NCI-H2029 (cell line): ENCODE measurements around the gene PHACTR1.

ENCODE experiments used
- DNase-seq: peaks from one replicate; lab custom pipeline; 2025; lab: John Stamatoyannopoulos, UW

PHACTR1 gene

GRCh38 chr6:13032566-13032965 is 316.0 kb downstream of the PHACTR1 start:
- DNase-seq, result no peak

DNA sequence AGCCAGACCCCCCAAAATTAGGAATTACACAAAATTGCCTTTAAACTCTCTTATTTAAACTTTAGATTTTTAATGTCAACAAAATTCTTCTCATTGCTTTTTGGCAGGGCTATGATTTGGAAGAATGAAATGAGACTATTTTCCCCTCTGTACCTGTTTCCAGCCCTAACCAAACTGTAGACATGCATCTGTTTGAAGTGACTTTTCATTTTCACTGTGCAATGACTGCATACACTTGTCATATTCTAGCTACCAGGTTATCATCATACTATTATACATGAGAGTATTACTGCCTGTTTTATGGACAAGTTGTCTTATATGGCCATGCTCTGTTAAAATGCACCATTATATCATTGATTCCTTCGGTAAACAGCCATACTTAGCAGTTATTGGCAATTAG is 316.6 kb downstream of the PHACTR1 start:
- no peak for DNase-seq

DNA sequence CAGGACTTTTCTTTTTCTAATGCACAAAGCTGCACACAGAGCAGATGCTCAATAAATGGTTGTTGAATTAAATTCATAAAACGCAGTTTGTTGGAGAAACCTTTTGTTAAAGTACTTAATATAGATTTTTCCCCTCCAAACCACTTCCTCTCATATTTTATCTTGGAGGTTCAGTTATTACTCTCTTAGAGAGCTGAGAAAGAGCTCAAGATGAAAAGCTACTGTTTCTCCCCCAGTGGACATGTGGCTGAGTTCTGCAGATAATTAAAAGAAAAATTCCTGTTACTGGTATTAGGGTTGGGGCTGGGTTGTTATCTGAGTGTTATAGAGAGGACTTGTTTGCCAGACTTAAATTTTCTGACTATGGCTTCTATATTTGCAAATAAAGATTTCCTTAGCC is 317.7 kb downstream of the PHACTR1 start:
- no peak for DNase-seq

- DNase-seq, result no peak
These were observed 319.0 kb downstream of the PHACTR1 start for GRCh38 chr6:13035606-13036005.

DNA sequence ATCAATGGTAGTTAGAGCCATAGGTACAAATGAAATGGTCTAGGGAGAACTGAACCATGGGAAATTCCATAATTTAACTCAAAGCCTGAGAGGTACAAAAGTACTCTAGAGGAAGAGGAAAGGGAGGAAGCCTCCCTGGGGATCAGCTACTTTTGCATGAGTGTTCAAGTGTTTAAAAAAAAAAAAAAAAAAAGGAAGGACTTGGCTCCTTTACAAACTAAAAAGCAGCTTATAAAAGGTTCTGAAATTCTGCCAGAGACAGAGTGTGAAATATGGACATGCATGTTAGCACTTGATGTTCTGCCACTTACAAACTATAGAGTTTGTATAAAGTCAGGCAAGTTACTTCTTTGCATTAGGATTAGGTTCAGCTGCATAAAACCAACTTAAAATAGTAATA is 321.7 kb downstream of the PHACTR1 start:
- no peak for DNase-seq

DNA sequence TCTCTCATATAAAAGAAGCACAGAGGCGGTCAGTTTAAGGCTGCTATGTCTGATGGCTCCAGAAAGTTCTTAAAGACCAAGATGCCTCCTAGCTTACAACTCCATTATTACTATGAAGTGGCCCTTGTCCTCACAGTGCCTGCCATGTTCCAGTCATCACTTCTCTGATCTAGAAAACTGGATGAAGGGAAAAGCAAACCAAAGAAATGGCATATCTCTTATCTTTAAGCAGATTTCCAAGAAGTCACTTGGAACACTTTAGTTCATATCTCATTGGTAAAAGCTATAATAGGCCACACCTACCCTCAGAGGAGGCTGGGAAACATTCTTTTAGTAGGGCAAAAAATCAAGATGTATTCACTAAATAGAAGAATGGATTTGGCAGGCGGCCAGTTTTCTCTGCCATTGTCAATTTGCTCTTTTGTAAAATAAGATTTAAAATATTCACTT is 322.2 kb downstream of the PHACTR1 start:
- DNase-seq, result no peak

DNA sequence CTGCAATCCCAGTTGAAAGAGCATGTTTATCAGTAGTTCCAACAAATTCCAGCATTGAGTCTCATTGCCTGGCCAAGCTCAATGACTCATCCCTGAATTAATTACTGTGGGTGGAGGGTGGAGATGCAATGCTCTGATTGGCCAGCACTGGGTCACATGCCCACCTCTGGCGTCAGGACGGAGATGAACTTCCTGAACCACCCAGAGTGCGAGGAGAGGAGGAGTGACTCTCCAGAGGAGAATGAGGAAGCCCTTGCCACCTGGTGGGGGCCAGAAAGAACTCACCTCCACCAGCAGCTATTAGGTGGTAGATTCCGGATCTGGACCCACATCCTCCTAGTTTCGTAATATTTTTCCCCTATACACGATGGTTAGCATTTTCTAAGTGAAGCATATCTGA is 327.8 kb downstream of the PHACTR1 start:
- DNase-seq, result no peak

- DNase-seq, result no peak
These were observed 328.3 kb downstream of the PHACTR1 start for GRCh38 chr6:13044896-13045295.

- no peak for DNase-seq
These were observed 329.1 kb downstream of the PHACTR1 start for GRCh38 chr6:13045676-13046075.

GRCh38 chr6:13046084-13046483 is 329.5 kb downstream of the PHACTR1 start:
- no peak for DNase-seq

DNA sequence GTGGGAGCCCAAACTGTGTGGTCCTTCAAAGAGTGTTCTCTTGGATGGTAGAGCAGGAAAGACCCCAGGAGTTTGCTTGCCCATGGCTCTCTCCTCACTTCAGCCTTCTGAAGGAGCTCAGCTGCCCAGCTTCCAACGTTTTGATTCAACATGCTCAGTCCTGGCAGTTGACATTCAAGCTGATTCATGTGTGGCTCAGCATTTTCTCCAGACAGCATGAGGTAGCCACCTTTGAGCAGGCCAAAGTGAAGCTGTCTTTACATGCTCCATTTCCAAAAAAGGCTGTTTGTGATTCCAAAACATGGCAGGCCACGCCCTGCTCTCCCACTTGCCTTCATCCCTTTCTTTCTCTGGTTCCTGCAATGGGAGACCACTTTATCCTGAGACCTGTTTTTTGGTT is 331.5 kb downstream of the PHACTR1 start:
- no peak for DNase-seq

GRCh38 chr6:13049666-13050254 is 333.2 kb downstream of the PHACTR1 start:
- DNase-seq, result no peak

DNA sequence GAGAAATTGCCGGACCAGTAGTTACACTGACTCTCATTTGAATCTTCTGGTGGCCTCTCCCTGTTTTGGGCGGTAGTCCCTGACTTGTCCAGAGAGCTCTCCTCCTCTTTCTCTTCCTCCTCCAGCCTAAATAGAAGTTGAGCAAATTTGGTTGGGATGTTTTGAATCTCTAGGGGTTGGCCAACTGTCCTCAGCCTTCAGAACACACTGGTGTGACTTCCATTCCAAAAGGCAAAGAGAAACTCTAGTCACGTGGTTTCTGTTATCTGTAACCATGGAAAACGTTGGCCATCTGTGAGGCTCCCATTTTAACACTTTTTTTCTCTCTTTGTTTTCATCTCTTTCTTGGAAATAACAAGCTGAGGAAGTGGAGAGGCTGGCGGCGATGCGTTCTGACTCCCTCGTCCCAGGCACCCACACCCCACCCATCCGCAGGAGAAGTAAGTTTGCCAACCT is 336.5 kb downstream of the PHACTR1 start:
- DNase-seq, result no peak

DNA sequence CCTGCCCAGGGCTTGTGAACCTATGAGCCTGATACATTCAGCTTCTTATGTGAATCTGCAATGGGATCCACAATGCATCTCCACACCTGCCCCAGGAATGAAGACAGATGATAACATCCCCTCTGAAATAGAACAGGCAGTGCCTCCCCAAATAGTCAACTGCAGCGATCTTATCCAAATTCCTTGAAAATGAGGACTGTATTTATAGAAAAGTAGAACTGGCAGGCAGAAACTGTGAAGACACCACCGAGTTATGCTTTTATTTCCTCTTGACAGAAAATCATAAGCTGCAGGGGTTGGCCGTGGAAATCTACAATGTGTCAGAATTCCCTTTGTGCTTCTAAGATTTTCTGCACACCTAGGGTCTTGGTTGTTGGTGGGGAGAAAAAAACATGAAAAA is 341.5 kb downstream of the PHACTR1 start:
- DNase-seq, result no peak

DNA sequence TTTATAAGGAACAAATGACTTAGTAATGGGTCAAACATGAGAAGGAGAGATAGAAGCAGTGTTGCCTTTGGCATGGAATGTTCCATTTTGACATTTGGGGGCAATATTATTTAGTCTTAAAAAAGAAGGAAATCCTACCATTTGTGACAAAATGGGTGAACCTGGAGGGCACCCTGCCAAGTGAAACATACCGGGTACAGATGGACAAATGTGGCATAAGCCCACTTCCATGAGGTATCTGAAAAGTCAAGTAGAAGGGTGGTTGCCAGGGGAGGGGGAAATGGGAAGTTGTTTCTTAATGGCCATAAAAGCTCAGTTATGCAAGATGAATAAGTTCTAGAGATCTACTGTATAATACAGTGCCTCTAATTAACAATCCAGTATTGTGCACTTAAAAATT is 342.5 kb downstream of the PHACTR1 start:
- no peak for DNase-seq

- DNase-seq, result no peak
These were observed 346.8 kb downstream of the PHACTR1 start for GRCh38 chr6:13063300-13063918.

DNA sequence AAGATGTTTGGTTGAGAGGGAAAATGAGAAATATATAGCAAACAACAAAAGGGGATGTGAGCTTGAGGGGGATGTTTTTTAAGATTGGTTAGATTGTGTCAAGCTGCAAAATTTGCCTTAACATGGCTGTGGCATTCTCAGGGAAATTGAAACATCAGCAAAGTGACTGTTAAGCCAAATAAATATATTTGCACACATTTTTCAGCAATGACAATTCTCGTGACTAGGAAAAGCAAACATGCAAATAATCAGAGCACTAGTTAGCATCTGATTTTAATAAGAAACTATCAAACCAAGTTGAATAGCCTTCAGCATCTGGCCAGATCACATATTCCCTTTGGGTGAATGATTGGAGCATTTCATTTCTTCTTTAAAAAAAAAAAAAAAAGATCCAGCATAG is 349.0 kb downstream of the PHACTR1 start:
- DNase-seq, result no peak

- no peak for DNase-seq
These were observed 349.5 kb downstream of the PHACTR1 start for GRCh38 chr6:13066050-13066449.

GRCh38 chr6:13066820-13067219 is 350.3 kb downstream of the PHACTR1 start:
- DNase-seq, result no peak

DNA sequence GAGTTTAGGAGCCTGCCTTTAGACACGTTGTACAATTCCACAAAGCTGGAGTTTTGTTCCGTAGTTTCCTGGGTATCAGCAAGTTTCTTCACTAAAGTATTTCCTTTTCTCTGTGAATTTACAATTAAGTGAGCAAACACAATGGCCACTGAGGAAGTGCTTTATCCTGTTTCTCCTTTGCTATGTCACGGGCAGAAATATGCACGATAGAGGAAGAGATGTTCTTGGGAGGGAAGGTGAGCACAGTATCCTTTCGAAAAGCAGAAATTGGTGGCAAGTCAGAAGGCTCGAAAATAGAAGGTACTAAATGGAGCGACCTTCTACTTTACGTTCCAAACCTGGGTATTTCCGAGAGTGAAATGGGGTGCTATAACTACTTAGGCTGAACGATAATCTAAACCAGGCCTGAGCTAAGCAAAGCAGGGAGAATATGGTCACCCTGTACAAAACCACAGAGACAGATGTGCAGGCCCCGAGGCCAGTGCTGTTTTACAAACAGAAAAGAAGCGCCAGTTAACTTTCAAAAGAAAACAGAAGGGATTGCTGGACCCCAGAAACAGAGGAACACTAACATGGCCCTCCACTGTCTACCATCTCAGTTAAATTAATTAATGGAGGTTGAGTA is 352.1 kb downstream of the PHACTR1 start:
- DNase-seq, result no peak

- no peak for DNase-seq
These were observed 355.2 kb downstream of the PHACTR1 start for GRCh38 chr6:13071550-13072345.

DNA sequence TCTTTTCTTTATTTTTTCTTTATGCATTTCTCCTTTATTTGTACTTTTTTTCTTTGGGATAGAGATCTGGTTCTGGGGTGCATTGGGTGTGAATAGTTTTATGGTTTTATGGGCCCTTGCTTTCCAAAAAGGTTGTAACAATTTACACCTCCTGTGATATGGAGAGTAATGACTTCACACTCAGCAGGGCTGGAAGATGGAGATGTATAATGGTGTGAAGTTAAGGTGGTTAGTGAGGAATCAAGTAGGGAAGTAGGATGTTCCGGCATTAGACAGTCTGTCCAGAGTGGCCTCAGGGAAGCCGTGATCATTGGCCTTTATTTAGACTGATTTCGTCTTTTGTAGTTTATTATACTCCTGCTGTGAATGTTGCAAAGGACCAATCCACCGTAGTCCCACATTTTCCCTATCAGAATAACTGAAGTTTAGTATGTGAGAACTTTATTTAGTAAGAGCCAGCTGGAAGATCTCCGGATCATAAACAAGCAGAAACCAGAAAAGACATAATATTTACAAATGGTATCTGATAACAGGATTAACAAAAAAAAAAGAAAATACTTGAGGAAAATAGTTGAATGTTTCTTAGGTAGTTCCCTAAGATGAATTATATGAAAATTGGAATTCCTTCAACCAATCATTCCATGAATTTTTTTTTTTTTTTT is 356.2 kb downstream of the PHACTR1 start:
- no peak for DNase-seq
